Stomach (tissue), 4 donors: ENCODE measurements around the gene ITIH6.

Source experiments
- EP300 ChIP-seq: sonication (generic); formaldehyde crosslinking; IDR thresholded peaks from one replicate; pipeline ENCODE4 v1.6.1; 2017; ENCODE audit warnings: antibody characterized with exemption
- POLR2A ChIP-seq, 4 donors: fragments of 450-650 bp; IDR thresholded peaks; one replicate each; pipeline ENCODE4 v1.6.1; 2016; ENCODE audit warnings: antibody characterized with exemption in 4 of 4, control low read depth in 2 of 4, mild to moderate bottlenecking in 1 of 4, moderate library complexity in 1 of 4
- POLR2AphosphoS5 ChIP-seq, 3 donors: sonication (generic); formaldehyde crosslinking; IDR thresholded peaks; one replicate each; pipeline ENCODE4 v1.6.1; 2016; ENCODE audit warnings: antibody characterized with exemption in 3 of 3
- TF ChIP-seq, protein P1 (sequence below), 7 experiments: fragments of 450-650 bp in 4 of 7; fragments of 200-600 bp in 3 of 7; sonication (generic) in 3 of 7; IDR thresholded peaks; one replicate each; pipeline ENCODE4 v1.5.1; 2016 to 2019; ENCODE audit warnings: antibody characterized with exemption in 7 of 7, control low read depth in 2 of 7, mild to moderate bottlenecking in 1 of 7

DNA sequence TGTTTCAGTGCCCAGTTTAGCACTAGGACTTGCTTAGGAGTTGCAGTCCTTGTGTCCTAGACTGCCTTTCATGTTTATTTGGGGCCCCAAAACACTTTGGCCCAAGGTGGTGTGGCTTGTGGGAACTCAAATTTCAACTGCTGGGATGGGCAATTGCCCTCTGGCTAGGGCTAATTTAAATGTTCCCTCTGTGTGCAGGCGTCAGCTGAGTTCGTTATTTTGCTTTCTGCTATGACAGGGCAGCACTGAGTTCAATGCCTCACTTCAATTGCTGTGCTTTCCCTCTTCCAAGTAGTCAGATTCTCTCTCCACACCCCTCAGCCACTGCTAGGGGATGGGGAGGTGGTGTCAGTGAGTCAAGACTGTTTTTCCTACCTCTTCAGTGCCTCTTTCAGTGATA lies 51.1 kb downstream of the ITIH6 start:
- TF ChIP-seq, protein P1, sequence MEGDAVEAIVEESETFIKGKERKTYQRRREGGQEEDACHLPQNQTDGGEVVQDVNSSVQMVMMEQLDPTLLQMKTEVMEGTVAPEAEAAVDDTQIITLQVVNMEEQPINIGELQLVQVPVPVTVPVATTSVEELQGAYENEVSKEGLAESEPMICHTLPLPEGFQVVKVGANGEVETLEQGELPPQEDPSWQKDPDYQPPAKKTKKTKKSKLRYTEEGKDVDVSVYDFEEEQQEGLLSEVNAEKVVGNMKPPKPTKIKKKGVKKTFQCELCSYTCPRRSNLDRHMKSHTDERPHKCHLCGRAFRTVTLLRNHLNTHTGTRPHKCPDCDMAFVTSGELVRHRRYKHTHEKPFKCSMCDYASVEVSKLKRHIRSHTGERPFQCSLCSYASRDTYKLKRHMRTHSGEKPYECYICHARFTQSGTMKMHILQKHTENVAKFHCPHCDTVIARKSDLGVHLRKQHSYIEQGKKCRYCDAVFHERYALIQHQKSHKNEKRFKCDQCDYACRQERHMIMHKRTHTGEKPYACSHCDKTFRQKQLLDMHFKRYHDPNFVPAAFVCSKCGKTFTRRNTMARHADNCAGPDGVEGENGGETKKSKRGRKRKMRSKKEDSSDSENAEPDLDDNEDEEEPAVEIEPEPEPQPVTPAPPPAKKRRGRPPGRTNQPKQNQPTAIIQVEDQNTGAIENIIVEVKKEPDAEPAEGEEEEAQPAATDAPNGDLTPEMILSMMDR (IDR thresholded peaks at IDR 0.05): no peak
- no peak for TF ChIP-seq POLR2AphosphoS5 (IDR thresholded peaks at IDR 0.05)
- no peak for TF ChIP-seq POLR2A (IDR thresholded peaks at IDR 0.05)
- no peak for TF ChIP-seq EP300
